GM19372 (cell line): ENCODE data around the gene SESTD1.
"Not testable (repeated sequence)": the region's sequence is repeated elsewhere in the genome, so short reads cannot be mapped to it uniquely, and the experiment has no call there.

Experiments
- ATAC-seq: cut with Tn5 transposase; IDR thresholded peaks from one replicate; pipeline ENCODE4 v1.9.1; 2021; ENCODE audit warnings: mild to moderate bottlenecking, low read depth, moderate library complexity; ENCODE audit not compliant: unreplicated experiment

The SESTD1 gene

GRCh38 chr2:179270689-179271088, 6.1 kb upstream of the SESTD1 start:
- ATAC-seq, result no peak

- ATAC-seq, result no peak
These were observed 3.8 kb upstream of the SESTD1 start for GRCh38 chr2:179268277-179268925.

- ATAC-seq, result no peak
These were observed 1.6 kb upstream of the SESTD1 start for GRCh38 chr2:179266271-179266670.

- ATAC-seq, result no peak
These were observed 464 bp upstream of the SESTD1 start for GRCh38 chr2:179265082-179265510.

GRCh38 chr2:179263446-179264367, 925 bp downstream of the SESTD1 start:
- peak; percentile 42 for ATAC-seq

- no peak for ATAC-seq
These were observed 1.6 kb downstream of the SESTD1 start for GRCh38 chr2:179263015-179263414.

- no peak for ATAC-seq
These were observed 2.5 kb downstream of the SESTD1 start for GRCh38 chr2:179262077-179262660.

GRCh38 chr2:179261151-179261825, 3.3 kb downstream of the SESTD1 start:
- no peak for ATAC-seq

GRCh38 chr2:179260224-179260623, 4.4 kb downstream of the SESTD1 start:
- ATAC-seq, result no peak

- no peak for ATAC-seq
These were observed 9.5 kb downstream of the SESTD1 start for GRCh38 chr2:179255129-179255528.

- peak; percentile 53 for ATAC-seq
These were observed 11.4 kb downstream of the SESTD1 start for GRCh38 chr2:179253226-179253625.

- no peak for ATAC-seq
These were observed 12.2 kb downstream of the SESTD1 start for GRCh38 chr2:179252423-179252822.

GRCh38 chr2:179251870-179252269, 12.8 kb downstream of the SESTD1 start:
- no peak for ATAC-seq

GRCh38 chr2:179250848-179251504, 13.7 kb downstream of the SESTD1 start:
- ATAC-seq, result no peak

GRCh38 chr2:179250095-179250494, 14.5 kb downstream of the SESTD1 start:
- no peak for ATAC-seq

GRCh38 chr2:179248024-179248348, 16.6 kb downstream of the SESTD1 start:
- no peak for ATAC-seq

- no peak for ATAC-seq
These were observed 17.2 kb downstream of the SESTD1 start for GRCh38 chr2:179247318-179248023.

- ATAC-seq, result not testable (repeated sequence)
These were observed 18.8 kb downstream of the SESTD1 start for GRCh38 chr2:179245843-179246242.

GRCh38 chr2:179243046-179243445, 21.6 kb downstream of the SESTD1 start:
- ATAC-seq, result no peak
